ENCODE measurements around the gene SAMHD1. TPM values are rescaled to one million over a fixed set of nuclear protein-coding genes. Genes with fewer than 3 reads are reported as not detected.
"Not testable (repeated sequence)": the region's sequence is repeated elsewhere in the genome, so short reads cannot be mapped to it uniquely, and the experiment has no call there.

Gene SAMHD1
- total RNA-seq, 1 donor from 2014 or later = 13.8 TPM

- H3K36me3 Mint-ChIP-seq (ENCODE audit: low read depth) = no peaks in the 10 kb centered on the region
- H3K4me1 Mint-ChIP-seq = peaks cover 6% of the 10 kb centered on the region
- H3K27me3 Mint-ChIP-seq (ENCODE audit: low read depth) = no peaks in the 10 kb centered on the region
- H3K27ac Mint-ChIP-seq (ENCODE audit: unreplicated experiment) = no peak within 1 kb of the TSS
- TF ChIP-seq CTCF (conservative IDR thresholded peaks at IDR 0.05) = no peak
- DNase-seq (ENCODE audit: low read depth, low spot score) = no peak
- H3K4me3 Mint-ChIP-seq = no peak within 1 kb of the TSS
- H3K9me3 Mint-ChIP-seq = no peaks in the 10 kb centered on the region
These were observed 75.6 kb downstream of the SAMHD1 start, which contains the start of gene TLDC2 for GRCh38 chr20:36875702-36876472. TLDC2 (plus strand) TSS chr20:36876138; CDS start chr20:36876175, 37 bp downstream.

- H3K36me3 Mint-ChIP-seq (ENCODE audit: low read depth); DNase-seq (ENCODE audit: low read depth, low spot score); H3K9me3 Mint-ChIP-seq; H3K4me1 Mint-ChIP-seq; H3K4me3 Mint-ChIP-seq; H3K27me3 Mint-ChIP-seq (ENCODE audit: low read depth); H3K27ac Mint-ChIP-seq (ENCODE audit: unreplicated experiment): not testable (repeated sequence)
These were observed 76.4 kb downstream of the SAMHD1 start for GRCh38 chr20:36875093-36875492.

- Mint-ChIP-seq H3K9me3 (no peaks in the 10 kb centered on the region), H3K4me1 (peaks cover 6% of the 10 kb centered on the region), H3K27ac (ENCODE audit: unreplicated experiment) (no peak overlapping the region), H3K27me3 (ENCODE audit: low read depth) (no peaks in the 10 kb centered on the region), H3K36me3 (ENCODE audit: low read depth) (no peaks in the 10 kb centered on the region), H3K4me3 (no peak overlapping the region)
- TF ChIP-seq CTCF (conservative IDR thresholded peaks at IDR 0.05) = no peak
- DNase-seq (ENCODE audit: low read depth, low spot score) = no peak
These were observed 77.9 kb downstream of the SAMHD1 start for GRCh38 chr20:36873498-36874189.

- H3K27me3 Mint-ChIP-seq (ENCODE audit: low read depth) = no peaks in the 10 kb centered on the region
- H3K36me3 Mint-ChIP-seq (ENCODE audit: low read depth) = no peaks in the 10 kb centered on the region
- DNase-seq (ENCODE audit: low read depth, low spot score) = no peak
- no peaks in the 10 kb centered on the region for H3K9me3 Mint-ChIP-seq
- TF ChIP-seq CTCF (conservative IDR thresholded peaks at IDR 0.05) = no peak
- H3K27ac Mint-ChIP-seq (ENCODE audit: unreplicated experiment) = peak overlapping the region; percentile 75
- peaks cover 6% of the 10 kb centered on the region for H3K4me1 Mint-ChIP-seq
- no peak overlapping the region for H3K4me3 Mint-ChIP-seq
These were observed 78.7 kb downstream of the SAMHD1 start for GRCh38 chr20:36872852-36873251.

GRCh38 chr20:36871640-36872570 is 79.6 kb downstream of the SAMHD1 start:
- Mint-ChIP-seq H3K4me1 (peaks cover 6% of the 10 kb centered on the region), H3K9me3 (no peaks in the 10 kb centered on the region)

More at GRCh38 chr20:36871640-36872570, 79.6 kb downstream of the SAMHD1 start:
- H3K4me3 Mint-ChIP-seq = no peak overlapping the region
- no peak overlapping the region for H3K27ac Mint-ChIP-seq (ENCODE audit: unreplicated experiment)
- DNase-seq (ENCODE audit: low read depth, low spot score) = no peak
- no peaks in the 10 kb centered on the region for H3K36me3 Mint-ChIP-seq (ENCODE audit: low read depth)
- H3K27me3 Mint-ChIP-seq (ENCODE audit: low read depth) = no peaks in the 10 kb centered on the region
- TF ChIP-seq CTCF (conservative IDR thresholded peaks at IDR 0.05) = no peak

Data from neural crest cell (in vitro differentiated cells).